ENCODE measurements around the gene SMIM43. TPM values are rescaled to one million over a fixed set of nuclear protein-coding genes. Genes with fewer than 3 reads are reported as not detected.

Gene SMIM43
- total RNA-seq, 2 experiments from 2014 or later, result not detected

GRCh38 chr4:121789455-121789854, 24.5 kb upstream of the SMIM43 start:
- no peak overlapping the region for H3K27ac ChIP-seq (ENCODE audit: low read depth, low read length, poor library complexity, severe bottlenecking)
- H3K9me3 ChIP-seq (ENCODE audit: low read length), result no peaks in the 10 kb centered on the region
- DNase-seq (ENCODE audit: low spot score), result no peak
- intact Hi-C loops (cut with micrococcal nuclease; ENCODE audit: unreplicated experiment), result no loop called here
- ChIA-PET POLR2A (interaction anchor here (0.9 kb wide), 1 partner anchor 10 kb away, joined by 3 read pairs; no protein-coding TSS in a partner anchor), CTCF (ENCODE audit: unreplicated experiment) (no interaction called here)
- H2AFZ ChIP-seq (ENCODE audit: low read length), result no peak overlapping the region
- H3K4me1 ChIP-seq (ENCODE audit: insufficient read depth, low read length, poor library complexity, severe bottlenecking), result no peaks in the 10 kb centered on the region
- TF ChIP-seq CTCF (conservative IDR thresholded peaks at IDR 0.05; ENCODE audit: low read length), result no peak
- no peak for TF ChIP-seq EZH2phosphoT487 (IDR thresholded peaks at IDR 0.05; ENCODE audit: borderline replicate concordance, low read depth, low read length)
- no peaks in the 10 kb centered on the region for H4K20me1 ChIP-seq (ENCODE audit: insufficient read depth, low read length)
- no peak overlapping the region for H3K4me2 ChIP-seq (ENCODE audit: low read length)
- no peak overlapping the region for H3K4me3 ChIP-seq (ENCODE audit: low read depth, low read length, poor library complexity, severe bottlenecking)
- H3K79me2 ChIP-seq (ENCODE audit: insufficient read depth, low read depth, low read length), result no peaks in the 10 kb centered on the region
- no TSS peak for BruUV-seq (replicated peaks)
- no peaks in the 10 kb centered on the region for H3K9me2 ChIP-seq (ENCODE audit: insufficient read depth, low read length)
- H3K36me3 ChIP-seq (ENCODE audit: insufficient read depth, low read length), result no peaks in the 10 kb centered on the region

GRCh38 chr4:121788896-121789295, 23.9 kb upstream of the SMIM43 start:
- ChIA-PET POLR2A (no interaction called here), CTCF (ENCODE audit: unreplicated experiment) (no interaction called here)
- Histone ChIP-seq H3K4me1 (ENCODE audit: insufficient read depth, low read length, poor library complexity, severe bottlenecking) (no peaks in the 10 kb centered on the region), H3K9me3 (ENCODE audit: low read length) (no peaks in the 10 kb centered on the region), H2AFZ (ENCODE audit: low read length) (no peak overlapping the region), H4K20me1 (ENCODE audit: insufficient read depth, low read length) (no peaks in the 10 kb centered on the region), H3K27ac (ENCODE audit: low read depth, low read length, poor library complexity, severe bottlenecking) (no peak overlapping the region), H3K79me2 (ENCODE audit: insufficient read depth, low read depth, low read length) (no peaks in the 10 kb centered on the region), H3K4me2 (ENCODE audit: low read length) (no peak overlapping the region), H3K4me3 (ENCODE audit: low read depth, low read length, poor library complexity, severe bottlenecking) (no peak overlapping the region), H3K9me2 (ENCODE audit: insufficient read depth, low read length) (no peaks in the 10 kb centered on the region), H3K36me3 (ENCODE audit: insufficient read depth, low read length) (no peaks in the 10 kb centered on the region)
- no TSS peak for BruUV-seq (replicated peaks)
- TF ChIP-seq CTCF (conservative IDR thresholded peaks at IDR 0.05; ENCODE audit: low read length) (no peak), EZH2phosphoT487 (IDR thresholded peaks at IDR 0.05; ENCODE audit: borderline replicate concordance, low read depth, low read length) (no peak)
- intact Hi-C loops (cut with micrococcal nuclease; ENCODE audit: unreplicated experiment), result no loop called here
- no peak for DNase-seq (ENCODE audit: low spot score)

- Histone ChIP-seq H3K9me2 (ENCODE audit: insufficient read depth, low read length) (no peaks in the 10 kb centered on the region), H3K4me2 (ENCODE audit: low read length) (no peak overlapping the region), H3K79me2 (ENCODE audit: insufficient read depth, low read depth, low read length) (no peaks in the 10 kb centered on the region), H2AFZ (ENCODE audit: low read length) (no peak overlapping the region), H3K9me3 (ENCODE audit: low read length) (no peaks in the 10 kb centered on the region), H3K36me3 (ENCODE audit: insufficient read depth, low read length) (no peaks in the 10 kb centered on the region), H4K20me1 (ENCODE audit: insufficient read depth, low read length) (no peaks in the 10 kb centered on the region), H3K27ac (ENCODE audit: low read depth, low read length, poor library complexity, severe bottlenecking) (no peak overlapping the region), H3K4me3 (ENCODE audit: low read depth, low read length, poor library complexity, severe bottlenecking) (no peak overlapping the region), H3K4me1 (ENCODE audit: insufficient read depth, low read length, poor library complexity, severe bottlenecking) (no peaks in the 10 kb centered on the region)
- no TSS peak for BruUV-seq (replicated peaks)
- intact Hi-C loops (cut with micrococcal nuclease; ENCODE audit: unreplicated experiment), result no loop called here
- TF ChIP-seq EZH2phosphoT487 (IDR thresholded peaks at IDR 0.05; ENCODE audit: borderline replicate concordance, low read depth, low read length), result no peak
- TF ChIP-seq CTCF (conservative IDR thresholded peaks at IDR 0.05; ENCODE audit: low read length), result no peak
- ChIA-PET POLR2A (interaction anchor here (0.6 kb wide), 1 partner anchor 326 kb away, joined by 7 read pairs; no protein-coding TSS in a partner anchor), CTCF (ENCODE audit: unreplicated experiment) (no interaction called here)
- DNase-seq (ENCODE audit: low spot score), result no peak
Observed at GRCh38 chr4:121786221-121786620, 21.3 kb upstream of the SMIM43 start.

Measured in OCI-LY7 (cell line).